ENCODE measurements around the gene CDON. TPM values are rescaled to one million over a fixed set of nuclear protein-coding genes. Genes with fewer than 3 reads are reported as not detected.

The CDON gene
- total RNA-seq, 2 experiments from 2014 or later, result 3.2 to 4.0 TPM

GRCh38 chr11:125910226-125910849, 152.3 kb downstream of the CDON start:
- no peaks in the 10 kb centered on the region for H3K36me3 Mint-ChIP-seq (ENCODE audit: low read depth)
- no peak for ATAC-seq
- intact Hi-C loops (cut with micrococcal nuclease), result no loop called here
- H3K4me3 Mint-ChIP-seq, result no peak overlapping the region
- POLR2A ChIA-PET, result no interaction called here
- no peak overlapping the region for H3K27ac Mint-ChIP-seq
- H3K4me1 Mint-ChIP-seq (ENCODE audit: low read depth), result no peaks in the 10 kb centered on the region
- no peak for TF ChIP-seq CTCF (IDR thresholded peaks at IDR 0.05)
- no peak for DNase-seq
- CTCF ChIA-PET, result no interaction called here
- peaks cover 17% of the 10 kb centered on the region for H3K27me3 Mint-ChIP-seq
- H3K9me3 Mint-ChIP-seq, result no peaks in the 10 kb centered on the region

Other genes starting within 250 kb of the CDON start
- not detected for gene PATE4, start 229.6 kb downstream of the CDON start, total RNA-seq
- gene HYLS1, start 175.2 kb downstream of the CDON start, total RNA-seq, result 1 to 10 TPM; 4.6 to 5.2 TPM
- gene PUS3, start 159.7 kb downstream of the CDON start, total RNA-seq, result 10 to 100 TPM; 15.4 to 15.5 TPM
- under 1 TPM; 0.43 to 0.54 TPM for gene DDX25, start 158.4 kb downstream of the CDON start, total RNA-seq
- gene VSIG10L2, start 116.8 kb downstream of the CDON start, total RNA-seq, result not detected
- 10 to 100 TPM; 38.3 to 43.4 TPM for gene RPUSD4, start 148.8 kb upstream of the CDON start, total RNA-seq
- gene FAM118B, start 148.9 kb upstream of the CDON start, total RNA-seq, result 1 to 10 TPM; 8.9 to 9.5 TPM
- gene SRPRA, start 206.0 kb upstream of the CDON start, total RNA-seq, result 100 to 1,000 TPM; 127 to 128 TPM
- 10 to 100 TPM; 46.0 to 47.3 TPM for gene FOXRED1, start 206.3 kb upstream of the CDON start, total RNA-seq
- gene TIRAP, start 220.2 kb upstream of the CDON start, total RNA-seq, result 1 to 10 TPM; 4.6 to 4.9 TPM
- gene DCPS, start 241.2 kb upstream of the CDON start, total RNA-seq, result 10 to 100 TPM; 17.2 to 18.8 TPM